ENCODE data around the gene RND2.

Gene RND2

DNA sequence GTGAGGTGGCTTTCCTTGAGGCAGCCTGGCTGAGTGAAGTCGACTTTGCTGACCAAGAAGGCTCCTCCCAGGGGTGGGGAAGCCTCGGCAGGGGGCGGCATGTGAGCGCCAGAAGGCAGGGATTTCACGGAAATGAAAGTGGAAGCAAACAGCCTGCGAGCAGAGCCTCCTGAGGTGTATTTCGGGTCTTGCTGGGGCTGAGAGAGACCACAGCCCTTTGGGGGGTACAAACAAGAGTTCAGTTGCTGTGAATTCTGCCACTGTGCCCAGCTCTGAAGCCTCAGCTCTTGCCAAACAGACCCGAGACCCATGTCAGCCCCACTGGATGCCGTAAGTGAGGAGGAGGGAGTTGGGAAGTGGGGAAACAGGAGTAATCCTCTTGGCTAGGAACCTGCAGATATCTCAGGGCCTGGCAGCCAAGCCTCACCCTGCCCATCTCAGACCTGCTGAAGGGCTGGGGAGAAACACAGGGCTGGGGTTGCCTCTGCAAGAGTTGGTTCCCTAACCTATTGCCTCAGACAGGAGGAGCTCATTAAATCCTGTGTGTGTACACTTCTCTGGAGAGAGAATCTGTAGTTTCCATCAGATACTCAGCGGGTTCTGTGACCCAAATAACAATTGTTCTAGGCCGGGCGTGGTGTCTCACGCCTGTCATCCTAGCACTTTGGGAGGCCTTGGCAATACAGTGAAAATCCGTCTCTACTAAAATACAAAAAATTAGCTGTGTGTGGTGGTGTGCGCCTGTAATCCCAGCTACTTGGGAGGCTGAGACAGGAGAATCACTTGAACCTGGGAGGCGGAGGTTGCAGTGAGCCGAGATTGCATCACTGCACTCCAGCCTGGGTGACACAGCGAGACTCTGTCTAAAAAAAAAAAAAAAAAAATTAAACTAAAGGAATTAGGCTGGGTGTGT is 18.1 kb upstream of the RND2 start, which contains the start of gene IFI35:
Gene IFI35 (plus strand): TSS at position 146 of the 913 bp plus-strand sequence. CDS start 164 bp downstream, at position 310.
- peak; percentile 72 to 79 for DNase-seq (ENCODE audit: low read depth in 2 of 2)

- no peak for DNase-seq (ENCODE audit: low read depth in 2 of 2)
Measured at GRCh38 chr17:43010667-43011308, 14.2 kb upstream of the RND2 start.

- no peak for DNase-seq (ENCODE audit: low read depth in 2 of 2)
Measured at GRCh38 chr17:43011728-43012472, 13.1 kb upstream of the RND2 start.

DNA sequence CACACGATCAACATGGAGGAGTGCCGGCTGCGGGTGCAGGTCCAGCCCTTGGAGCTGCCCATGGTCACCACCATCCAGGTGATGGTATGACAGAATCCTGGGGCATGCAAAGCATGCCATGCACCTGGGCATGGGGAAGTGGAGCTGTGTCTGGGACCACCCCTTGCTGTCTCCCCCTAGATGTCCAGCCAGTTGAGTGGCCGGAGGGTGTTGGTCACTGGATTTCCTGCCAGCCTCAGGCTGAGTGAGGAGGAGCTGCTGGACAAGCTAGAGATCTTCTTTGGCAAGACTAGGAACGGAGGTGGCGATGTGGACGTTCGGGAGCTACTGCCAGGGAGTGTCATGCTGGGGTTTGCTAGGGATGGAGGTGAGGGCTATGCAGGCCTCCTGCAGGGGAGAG is 11.7 kb upstream of the RND2 start:
- DNase-seq (ENCODE audit: low read depth in 2 of 2): no peak

GRCh38 chr17:43014020-43014648 is 10.9 kb upstream of the RND2 start:
- DNase-seq (ENCODE audit: low read depth in 2 of 2): no peak

- DNase-seq (ENCODE audit: low read depth in 2 of 2): no peak
Measured at GRCh38 chr17:43014649-43015542, 10.1 kb upstream of the RND2 start.

- DNase-seq (ENCODE audit: low read depth in 2 of 2): no peak
Measured at GRCh38 chr17:43015579-43015978, 9.5 kb upstream of the RND2 start.

- DNase-seq (ENCODE audit: low read depth in 2 of 2): no peak
Measured at GRCh38 chr17:43016216-43016615, 8.8 kb upstream of the RND2 start.

DNA sequence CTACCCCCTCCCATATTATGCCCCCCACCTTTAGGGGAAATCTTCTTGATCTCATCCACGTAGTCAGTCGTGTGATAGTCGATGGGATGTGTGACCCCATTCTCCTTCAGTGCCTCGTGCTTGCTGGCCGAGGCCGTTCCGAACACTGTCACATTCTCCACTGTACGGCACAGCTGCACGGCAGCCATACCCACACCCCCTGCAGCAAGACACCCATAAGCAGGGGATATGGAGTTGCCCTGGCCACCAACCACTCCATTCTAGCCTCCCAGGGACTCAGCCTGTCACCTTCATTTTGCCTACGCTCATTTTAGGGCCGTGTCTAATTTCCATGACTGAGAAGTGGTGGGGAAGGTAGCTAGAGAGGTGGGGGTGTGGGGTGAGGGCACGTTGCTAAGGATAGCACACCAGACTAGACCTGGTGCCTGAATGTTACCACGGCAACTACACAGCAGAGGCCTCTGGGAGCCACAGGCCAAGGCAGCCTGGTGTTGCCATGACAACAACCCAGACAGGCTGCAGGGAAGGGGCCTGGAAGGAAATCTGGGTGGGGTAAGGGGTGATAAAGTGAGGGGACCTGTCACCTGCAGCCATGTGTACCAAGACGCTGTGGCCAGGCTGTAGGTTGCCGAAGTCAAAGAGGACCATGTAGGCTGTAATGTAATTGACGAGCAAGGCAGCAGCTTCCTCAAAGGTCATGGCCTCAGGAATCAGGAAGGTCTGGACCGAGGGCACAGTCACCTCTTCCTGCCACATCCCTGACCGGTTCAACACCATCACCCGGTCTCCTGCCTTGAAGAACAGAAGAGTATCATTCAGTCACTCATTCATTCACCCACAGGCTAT is 6.8 kb upstream of the RND2 start:
- no peak for DNase-seq (ENCODE audit: low read depth in 2 of 2)

GRCh38 chr17:43018932-43019331 is 6.1 kb upstream of the RND2 start:
- DNase-seq (ENCODE audit: low read depth in 2 of 2): no peak

- DNase-seq (ENCODE audit: low read depth in 2 of 2): no peak
Measured at GRCh38 chr17:43019418-43019817, 5.6 kb upstream of the RND2 start.

DNA sequence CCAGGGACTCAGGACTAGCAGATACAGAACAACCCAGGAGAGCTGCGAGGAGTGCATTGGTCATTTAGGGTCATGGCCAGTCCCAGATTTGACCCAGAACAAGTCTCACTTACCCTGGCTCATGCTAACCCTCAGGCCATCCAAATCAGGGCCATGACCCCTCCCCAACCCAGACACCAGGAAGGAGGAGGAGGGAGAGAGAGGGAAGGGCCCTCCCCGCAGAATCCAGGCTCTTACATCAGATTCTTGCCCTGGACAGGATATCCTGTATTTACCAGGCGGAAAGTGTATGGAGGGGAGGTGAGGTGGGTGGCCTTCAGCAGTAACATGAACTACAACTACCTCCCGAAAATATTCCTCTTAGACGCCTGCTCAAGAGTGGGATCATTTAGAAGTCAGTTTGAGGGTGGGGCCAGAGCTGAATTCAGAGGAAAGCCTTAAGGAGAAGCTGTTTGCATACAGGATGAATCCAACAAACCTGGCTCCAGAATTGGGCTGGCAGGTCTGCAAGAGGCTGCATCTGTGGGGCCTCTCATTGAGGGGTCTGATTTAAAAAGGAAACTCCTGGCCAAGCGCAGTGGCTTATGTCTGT is 4.9 kb upstream of the RND2 start:
- no peak for DNase-seq (ENCODE audit: low read depth in 2 of 2)

DNA sequence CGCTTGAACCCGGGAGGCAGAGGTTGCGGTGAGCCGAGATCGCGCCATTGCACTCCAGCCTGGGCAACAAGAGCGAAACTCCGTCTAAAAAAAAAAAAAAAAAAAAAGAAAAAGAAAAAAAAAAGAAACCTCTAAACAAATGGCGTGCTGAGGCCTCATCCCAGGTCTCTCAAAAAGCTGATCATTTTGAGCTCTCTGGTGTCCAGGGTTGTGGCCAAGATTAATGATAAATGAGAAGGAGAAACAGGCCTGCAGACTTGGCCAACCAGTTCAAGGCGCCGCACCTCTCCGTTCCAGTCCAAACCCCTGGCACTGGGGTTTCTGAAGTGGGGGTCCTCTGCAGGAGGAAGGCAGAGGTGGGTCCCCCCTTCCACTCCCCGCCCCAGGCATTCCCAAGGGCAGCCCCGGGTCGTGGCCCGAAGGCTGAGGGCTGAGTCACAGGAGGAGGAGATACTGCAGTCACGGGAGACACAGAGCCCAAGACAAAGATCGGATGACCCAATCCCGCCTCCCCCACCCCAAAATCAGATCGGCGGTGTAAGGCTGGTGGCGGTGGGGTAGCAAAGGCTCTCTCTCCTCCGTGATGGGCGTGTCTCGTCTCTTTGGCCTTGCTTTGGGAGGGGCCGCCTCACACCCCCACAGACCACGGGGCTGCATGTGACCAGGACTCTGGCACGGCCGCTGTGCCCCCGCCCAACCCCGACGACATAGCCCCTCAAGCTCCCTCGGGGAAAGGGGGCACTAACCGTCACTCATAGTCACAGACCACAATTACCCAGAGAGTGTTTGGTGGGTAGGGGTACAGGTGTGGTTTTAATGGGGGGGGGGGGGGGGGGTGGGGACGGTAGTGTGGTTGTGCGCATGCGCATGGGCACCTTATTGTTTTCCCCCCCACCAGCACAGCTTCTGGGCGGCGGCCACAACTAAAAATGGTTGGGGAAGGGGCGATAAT is 4.0 kb upstream of the RND2 start:
- DNase-seq (ENCODE audit: low read depth in 2 of 2): no peak

GRCh38 chr17:43021741-43022512 is 3.1 kb upstream of the RND2 start, which contains the start of gene VAT1:
TSS of gene VAT1 (minus strand) at chr17:43022385. CDS start at chr17:43022322, 63 bp downstream.
- DNase-seq (ENCODE audit: low read depth in 2 of 2): peak in 1 of 2 donors; percentile 35

GRCh38 chr17:43025290-43025657 is 243 bp downstream of the RND2 start:
- DNase-seq (ENCODE audit: low read depth in 2 of 2): no peak

- no peak for DNase-seq (ENCODE audit: low read depth in 2 of 2)
Measured at GRCh38 chr17:43025766-43026537, 921 bp downstream of the RND2 start.

GRCh38 chr17:43026595-43026994 is 1.6 kb downstream of the RND2 start:
- no peak for DNase-seq (ENCODE audit: low read depth in 2 of 2)

Measured in activated CD8-positive, alpha-beta memory T cell treated with anti-CD3 and anti-CD28 coated beads for 4 hours (primary cell).